ENCODE results near the gene B4GALT1. TPM values are rescaled to one million over a fixed set of nuclear protein-coding genes. Genes with fewer than 3 reads are reported as not detected.

Gene B4GALT1
- total RNA-seq, 1 donor from 2014 or later = 118 TPM

- TF ChIP-seq CTCF (IDR thresholded peaks at IDR 0.05) = no peak
- intact Hi-C loops (cut with micrococcal nuclease) = no loop called here
- peaks cover 82% of the 10 kb centered on the region for H3K36me3 Mint-ChIP-seq (ENCODE audit: low read depth)
These were observed 53.2 kb downstream of the B4GALT1 start for GRCh38 chr9:33113799-33114547.

GRCh38 chr9:33112094-33112493 is 55.0 kb downstream of the B4GALT1 start:
- no peaks in the 10 kb centered on the region for H3K9me3 Mint-ChIP-seq
- intact Hi-C loops (cut with micrococcal nuclease) = no loop called here
- POLR2A ChIA-PET = interaction anchor here (1.1 kb wide), 1 partner anchor 49 kb away, joined by 5 read pairs; no protein-coding TSS in a partner anchor

More at GRCh38 chr9:33113799-33114547, 53.2 kb downstream of the B4GALT1 start:
- DNase-seq = no peak
- Mint-ChIP-seq H3K4me3 (no peak overlapping the region), H3K4me1 (peaks cover 62% of the 10 kb centered on the region), H3K27me3 (no peaks in the 10 kb centered on the region), H3K9me3 (no peaks in the 10 kb centered on the region), H3K27ac (peak overlapping the region; percentile 27)
- CTCF ChIA-PET = no interaction called here
- ATAC-seq (ENCODE audit: low read depth) = no peak
- POLR2A ChIA-PET = no interaction called here

GRCh38 chr9:33111631-33112030 is 55.5 kb downstream of the B4GALT1 start:
- peaks cover 66% of the 10 kb centered on the region for H3K36me3 Mint-ChIP-seq (ENCODE audit: low read depth)
- H3K9me3 Mint-ChIP-seq = no peaks in the 10 kb centered on the region
- no peak overlapping the region for H3K4me3 Mint-ChIP-seq
- TF ChIP-seq CTCF (IDR thresholded peaks at IDR 0.05) = no peak
- peaks cover 61% of the 10 kb centered on the region for H3K4me1 Mint-ChIP-seq
- no peak for DNase-seq
- no peaks in the 10 kb centered on the region for H3K27me3 Mint-ChIP-seq
- ChIA-PET POLR2A (interaction anchor here (1.1 kb wide), 1 partner anchor 49 kb away, joined by 5 read pairs; no protein-coding TSS in a partner anchor), CTCF (interaction anchor here (0.7 kb wide), 1 partner anchor 13 kb away, joined by 3 read pairs; no protein-coding TSS in a partner anchor)
- intact Hi-C loops (cut with micrococcal nuclease) = no loop called here
- H3K27ac Mint-ChIP-seq = peak overlapping the region; percentile 55
- ATAC-seq (ENCODE audit: low read depth) = no peak

More at GRCh38 chr9:33112094-33112493, 55.0 kb downstream of the B4GALT1 start:
- ATAC-seq (ENCODE audit: low read depth) (no peak), DNase-seq (no peak)
- peaks cover 70% of the 10 kb centered on the region for H3K36me3 Mint-ChIP-seq (ENCODE audit: low read depth)
- CTCF ChIA-PET = interaction anchor here (0.7 kb wide), 1 partner anchor 12 kb away, joined by 3 read pairs; no protein-coding TSS in a partner anchor
- H3K4me3 Mint-ChIP-seq = no peak overlapping the region
- no peaks in the 10 kb centered on the region for H3K27me3 Mint-ChIP-seq
- no peak for TF ChIP-seq CTCF (IDR thresholded peaks at IDR 0.05)
- peak overlapping the region; percentile 55 for H3K27ac Mint-ChIP-seq
- peaks cover 61% of the 10 kb centered on the region for H3K4me1 Mint-ChIP-seq

GRCh38 chr9:33110686-33111085 is 56.5 kb downstream of the B4GALT1 start:
- Mint-ChIP-seq H3K4me1 (peaks cover 57% of the 10 kb centered on the region), H3K27me3 (no peaks in the 10 kb centered on the region), H3K27ac (peak overlapping the region; percentile 77), H3K4me3 (no peak overlapping the region), H3K9me3 (no peaks in the 10 kb centered on the region), H3K36me3 (ENCODE audit: low read depth) (peaks cover 63% of the 10 kb centered on the region)
- no peak for DNase-seq
- no peak for TF ChIP-seq CTCF (IDR thresholded peaks at IDR 0.05)
- intact Hi-C loops (cut with micrococcal nuclease) = no loop called here
- ATAC-seq (ENCODE audit: low read depth) = no peak
- CTCF ChIA-PET = no interaction called here
- POLR2A ChIA-PET = interaction anchor here (1.8 to 2.6 kb wide), 2 partner anchors 49 to 57 kb away, joined by 7 to 12 read pairs; partner anchors contain the start of gene B4GALT1

All from activated B cell treated with CpG ODN at 0.5 μM for 24 hours (primary cell).